ENCODE measurements around the gene MAN1A1.

Gene MAN1A1

GRCh38 chr6:119368921-119369320, 19.4 kb upstream of the MAN1A1 start:
- Histone ChIP-seq H2BK15ac (ENCODE audit: low read length) (no peak overlapping the region), H2BK120ac (ENCODE audit: low read depth, low read length) (no peak overlapping the region), H4K91ac (ENCODE audit: low read depth, low read length, poor library complexity) (no peak overlapping the region), H3K9ac (ENCODE audit: low read depth, low read length, poor library complexity) (no peak overlapping the region), H3K9me3 (replicated peaks in 1 of 2; ENCODE audit: control insufficient read depth in 2 of 2, insufficient read depth in 1 of 2, low read depth in 1 of 2, low read length in 2 of 2) (no peaks in the 10 kb centered on the region), H3K14ac (ENCODE audit: low read length) (no peak overlapping the region), H3K4ac (ENCODE audit: low read length) (no peak overlapping the region), H2BK5ac (ENCODE audit: low read length) (no peak overlapping the region), H3K4me2 (ENCODE audit: insufficient read depth, low read length, poor library complexity, severe bottlenecking) (no peak overlapping the region), H2BK12ac (ENCODE audit: low read length) (no peak overlapping the region), H2AFZ (ENCODE audit: low read length) (no peak overlapping the region), H2AK5ac (ENCODE audit: low read depth, low read length) (no peak overlapping the region), H3K18ac (ENCODE audit: low read length) (no peak overlapping the region), H3K36me3 (replicated peaks in 1 of 2; ENCODE audit: control insufficient read depth in 2 of 2, insufficient read depth in 2 of 2, low read length in 2 of 2) (no peaks in the 10 kb centered on the region), H3K4me1 (ENCODE audit: control insufficient read depth in 2 of 2, insufficient read depth in 1 of 2, low read depth in 1 of 2, low read length in 2 of 2) (no peaks in the 10 kb centered on the region), H3K27ac (replicated peaks; ENCODE audit: low read length) (no peak overlapping the region), H3K79me1 (ENCODE audit: low read depth, low read length) (no peaks in the 10 kb centered on the region), H3K23ac (ENCODE audit: low read depth, low read length, poor library complexity) (no peak overlapping the region), H3K27me3 (ENCODE audit: control insufficient read depth in 3 of 3, insufficient read depth in 3 of 3, low read depth in 1 of 3, low read length in 3 of 3) (no peaks in the 10 kb centered on the region), H3K4me3 (ENCODE audit: low read length in 2 of 2) (no peak overlapping the region), H4K8ac (ENCODE audit: low read depth, low read length) (no peak overlapping the region)
- no peak for DNase-seq (ENCODE audit: low spot score)
- no CpG with 5 or more reads among the region's 6 CpGs for WGBS, 2 donors (ENCODE audit: extremely low coverage in 2 of 2, insufficient read length in 2 of 2, insufficient replicate concordance in 1 of 2)

GRCh38 chr6:119361209-119361608, 11.6 kb upstream of the MAN1A1 start:
- H3K4me2 ChIP-seq (ENCODE audit: insufficient read depth, low read length, poor library complexity, severe bottlenecking) = no peak overlapping the region
- H3K79me1 ChIP-seq (ENCODE audit: low read depth, low read length) = no peaks in the 10 kb centered on the region
- no peak overlapping the region for H4K8ac ChIP-seq (ENCODE audit: low read depth, low read length)
- H3K23ac ChIP-seq (ENCODE audit: low read depth, low read length, poor library complexity) = no peak overlapping the region
- H2AFZ ChIP-seq (ENCODE audit: low read length) = no peak overlapping the region
- H2BK15ac ChIP-seq (ENCODE audit: low read length) = no peak overlapping the region
- H3K18ac ChIP-seq (ENCODE audit: low read length) = no peak overlapping the region
- no peak overlapping the region for H3K4ac ChIP-seq (ENCODE audit: low read length)
- no peaks in the 10 kb centered on the region for H3K36me3 ChIP-seq (replicated peaks in 1 of 2; ENCODE audit: control insufficient read depth in 2 of 2, insufficient read depth in 2 of 2, low read length in 2 of 2)
- no peak overlapping the region for H3K27ac ChIP-seq (replicated peaks; ENCODE audit: low read length)
- WGBS, 2 donors (ENCODE audit: extremely low coverage in 2 of 2, insufficient read length in 2 of 2, insufficient replicate concordance in 1 of 2) = 100% methylated on average over 1 of the region's 4 CpGs; no CpG with 5 or more reads in 1 of the 2 donors
- no peak overlapping the region for H4K91ac ChIP-seq (ENCODE audit: low read depth, low read length, poor library complexity)
- no peak overlapping the region for H3K9ac ChIP-seq (ENCODE audit: low read depth, low read length, poor library complexity)
- no peak overlapping the region for H2BK5ac ChIP-seq (ENCODE audit: low read length)
- no peaks in the 10 kb centered on the region for H3K4me1 ChIP-seq (ENCODE audit: control insufficient read depth in 2 of 2, insufficient read depth in 1 of 2, low read depth in 1 of 2, low read length in 2 of 2)
- no peak overlapping the region for H2BK120ac ChIP-seq (ENCODE audit: low read depth, low read length)
- DNase-seq (ENCODE audit: low spot score) = no peak
- no peak overlapping the region for H2BK12ac ChIP-seq (ENCODE audit: low read length)
- no peak overlapping the region for H3K14ac ChIP-seq (ENCODE audit: low read length)
- H3K4me3 ChIP-seq (ENCODE audit: low read length in 2 of 2) = no peak overlapping the region
- no peak overlapping the region for H2AK5ac ChIP-seq (ENCODE audit: low read depth, low read length)
- H3K27me3 ChIP-seq (ENCODE audit: control insufficient read depth in 3 of 3, insufficient read depth in 3 of 3, low read depth in 1 of 3, low read length in 3 of 3) = no peaks in the 10 kb centered on the region
- no peaks in the 10 kb centered on the region for H3K9me3 ChIP-seq (replicated peaks in 1 of 2; ENCODE audit: control insufficient read depth in 2 of 2, insufficient read depth in 1 of 2, low read depth in 1 of 2, low read length in 2 of 2)

- no peak overlapping the region for H3K4ac ChIP-seq (ENCODE audit: low read length)
These were observed 10.8 kb upstream of the MAN1A1 start for GRCh38 chr6:119360262-119360915.

GRCh38 chr6:119355890-119356289, 6.3 kb upstream of the MAN1A1 start:
- Histone ChIP-seq H3K4me1 (ENCODE audit: control insufficient read depth in 2 of 2, insufficient read depth in 1 of 2, low read depth in 1 of 2, low read length in 2 of 2) (peaks cover 0 to 9% of the 10 kb centered on the region in 2 donors), H2AK5ac (ENCODE audit: low read depth, low read length) (no peak overlapping the region), H3K14ac (ENCODE audit: low read length) (no peak overlapping the region), H3K9me3 (replicated peaks in 1 of 2; ENCODE audit: control insufficient read depth in 2 of 2, insufficient read depth in 1 of 2, low read depth in 1 of 2, low read length in 2 of 2) (no peaks in the 10 kb centered on the region), H2AFZ (ENCODE audit: low read length) (no peak overlapping the region), H2BK120ac (ENCODE audit: low read depth, low read length) (no peak overlapping the region), H3K27ac (replicated peaks; ENCODE audit: low read length) (no peak overlapping the region), H3K27me3 (ENCODE audit: control insufficient read depth in 3 of 3, insufficient read depth in 3 of 3, low read depth in 1 of 3, low read length in 3 of 3) (no peaks in the 10 kb centered on the region), H3K79me1 (ENCODE audit: low read depth, low read length) (no peaks in the 10 kb centered on the region), H2BK5ac (ENCODE audit: low read length) (no peak overlapping the region), H4K91ac (ENCODE audit: low read depth, low read length, poor library complexity) (no peak overlapping the region), H2BK15ac (ENCODE audit: low read length) (no peak overlapping the region), H3K36me3 (replicated peaks in 1 of 2; ENCODE audit: control insufficient read depth in 2 of 2, insufficient read depth in 2 of 2, low read length in 2 of 2) (no peaks in the 10 kb centered on the region), H3K9ac (ENCODE audit: low read depth, low read length, poor library complexity) (no peak overlapping the region), H3K4me2 (ENCODE audit: insufficient read depth, low read length, poor library complexity, severe bottlenecking) (no peak overlapping the region), H3K23ac (ENCODE audit: low read depth, low read length, poor library complexity) (no peak overlapping the region), H2BK12ac (ENCODE audit: low read length) (no peak overlapping the region), H3K4me3 (ENCODE audit: low read length in 2 of 2) (no peak overlapping the region), H3K4ac (ENCODE audit: low read length) (no peak overlapping the region), H3K18ac (ENCODE audit: low read length) (no peak overlapping the region), H4K8ac (ENCODE audit: low read depth, low read length) (no peak overlapping the region)
- WGBS, 2 donors (ENCODE audit: extremely low coverage in 2 of 2, insufficient read length in 2 of 2, insufficient replicate concordance in 1 of 2) = no CpG with 5 or more reads among the region's 4 CpGs
- no peak for DNase-seq (ENCODE audit: low spot score)

More at GRCh38 chr6:119360262-119360915, 10.8 kb upstream of the MAN1A1 start:
- H4K91ac ChIP-seq (ENCODE audit: low read depth, low read length, poor library complexity) = no peak overlapping the region
- H3K9me3 ChIP-seq (replicated peaks in 1 of 2; ENCODE audit: control insufficient read depth in 2 of 2, insufficient read depth in 1 of 2, low read depth in 1 of 2, low read length in 2 of 2) = no peaks in the 10 kb centered on the region
- no peak overlapping the region for H3K9ac ChIP-seq (ENCODE audit: low read depth, low read length, poor library complexity)
- no peak overlapping the region for H2AK5ac ChIP-seq (ENCODE audit: low read depth, low read length)
- no peaks in the 10 kb centered on the region for H3K27me3 ChIP-seq (ENCODE audit: control insufficient read depth in 3 of 3, insufficient read depth in 3 of 3, low read depth in 1 of 3, low read length in 3 of 3)
- H3K18ac ChIP-seq (ENCODE audit: low read length) = no peak overlapping the region
- no peak overlapping the region for H3K27ac ChIP-seq (replicated peaks; ENCODE audit: low read length)
- H3K4me1 ChIP-seq (ENCODE audit: control insufficient read depth in 2 of 2, insufficient read depth in 1 of 2, low read depth in 1 of 2, low read length in 2 of 2) = no peaks in the 10 kb centered on the region
- DNase-seq (ENCODE audit: low spot score) = no peak
- no CpG with 5 or more reads among the region's 4 CpGs for WGBS, 2 donors (ENCODE audit: extremely low coverage in 2 of 2, insufficient read length in 2 of 2, insufficient replicate concordance in 1 of 2)
- H2AFZ ChIP-seq (ENCODE audit: low read length) = no peak overlapping the region
- no peaks in the 10 kb centered on the region for H3K79me1 ChIP-seq (ENCODE audit: low read depth, low read length)
- H2BK12ac ChIP-seq (ENCODE audit: low read length) = no peak overlapping the region
- H2BK15ac ChIP-seq (ENCODE audit: low read length) = no peak overlapping the region
- H2BK5ac ChIP-seq (ENCODE audit: low read length) = no peak overlapping the region
- no peak overlapping the region for H2BK120ac ChIP-seq (ENCODE audit: low read depth, low read length)
- H3K36me3 ChIP-seq (replicated peaks in 1 of 2; ENCODE audit: control insufficient read depth in 2 of 2, insufficient read depth in 2 of 2, low read length in 2 of 2) = no peaks in the 10 kb centered on the region
- no peak overlapping the region for H4K8ac ChIP-seq (ENCODE audit: low read depth, low read length)
- no peak overlapping the region for H3K4me2 ChIP-seq (ENCODE audit: insufficient read depth, low read length, poor library complexity, severe bottlenecking)
- H3K14ac ChIP-seq (ENCODE audit: low read length) = no peak overlapping the region
- H3K4me3 ChIP-seq (ENCODE audit: low read length in 2 of 2) = no peak overlapping the region
- no peak overlapping the region for H3K23ac ChIP-seq (ENCODE audit: low read depth, low read length, poor library complexity)
